Upper lobe of left lung (tissue), 4 donors: Measurements from ENCODE around the gene ANGEL2.

Source experiments
- POLR2AphosphoS5 ChIP-seq, 2 donors: sonication (generic); formaldehyde crosslinking; IDR thresholded peaks; one replicate each; pipeline ENCODE4 v1.5.1; 2017; ENCODE audit warnings: antibody characterized with exemption in 2 of 2
- TF ChIP-seq, protein P1 (sequence below), 6 experiments: fragments of 450-650 bp in 4 of 6; fragments of 200-600 bp in 2 of 6; sonication (generic) in 2 of 6; IDR thresholded peaks; one replicate each; pipeline ENCODE4 v1.5.1; 2016 to 2019; ENCODE audit warnings: antibody characterized with exemption in 6 of 6

DNA sequence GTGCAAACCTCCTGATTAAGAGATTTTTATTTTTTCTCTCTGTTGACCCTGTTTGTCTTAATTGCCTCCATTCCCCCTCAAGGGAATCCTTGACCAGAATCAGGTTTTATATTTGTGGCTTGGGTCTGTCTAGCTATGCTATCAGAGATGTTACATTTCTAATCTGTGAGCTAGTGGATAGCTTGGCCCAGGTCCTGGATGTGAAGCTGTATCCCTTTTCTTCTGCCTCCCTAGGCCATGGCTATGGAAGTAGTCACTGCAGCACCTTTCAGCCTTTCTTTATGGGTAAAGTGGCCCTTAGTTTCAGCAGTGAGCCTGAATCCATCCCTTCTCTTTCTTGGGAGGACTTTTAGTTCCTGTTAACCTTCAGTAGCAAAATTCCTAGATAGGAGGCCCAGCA lies 17.0 kb upstream of the ANGEL2 start:
- TF ChIP-seq, protein P1, sequence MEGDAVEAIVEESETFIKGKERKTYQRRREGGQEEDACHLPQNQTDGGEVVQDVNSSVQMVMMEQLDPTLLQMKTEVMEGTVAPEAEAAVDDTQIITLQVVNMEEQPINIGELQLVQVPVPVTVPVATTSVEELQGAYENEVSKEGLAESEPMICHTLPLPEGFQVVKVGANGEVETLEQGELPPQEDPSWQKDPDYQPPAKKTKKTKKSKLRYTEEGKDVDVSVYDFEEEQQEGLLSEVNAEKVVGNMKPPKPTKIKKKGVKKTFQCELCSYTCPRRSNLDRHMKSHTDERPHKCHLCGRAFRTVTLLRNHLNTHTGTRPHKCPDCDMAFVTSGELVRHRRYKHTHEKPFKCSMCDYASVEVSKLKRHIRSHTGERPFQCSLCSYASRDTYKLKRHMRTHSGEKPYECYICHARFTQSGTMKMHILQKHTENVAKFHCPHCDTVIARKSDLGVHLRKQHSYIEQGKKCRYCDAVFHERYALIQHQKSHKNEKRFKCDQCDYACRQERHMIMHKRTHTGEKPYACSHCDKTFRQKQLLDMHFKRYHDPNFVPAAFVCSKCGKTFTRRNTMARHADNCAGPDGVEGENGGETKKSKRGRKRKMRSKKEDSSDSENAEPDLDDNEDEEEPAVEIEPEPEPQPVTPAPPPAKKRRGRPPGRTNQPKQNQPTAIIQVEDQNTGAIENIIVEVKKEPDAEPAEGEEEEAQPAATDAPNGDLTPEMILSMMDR (IDR thresholded peaks at IDR 0.05): no peak
- no peak for TF ChIP-seq POLR2AphosphoS5 (IDR thresholded peaks at IDR 0.05)
